GM18907 (cell line): ENCODE results near the gene MBD3L4.
"Not testable (repeated sequence)": the region's sequence is repeated elsewhere in the genome, so short reads cannot be mapped to it uniquely, and the experiment has no call there.

ENCODE experiments used
- ATAC-seq: cut with Tn5 transposase; IDR thresholded peaks from one replicate; pipeline ENCODE4 v1.9.1; 2021; ENCODE audit warnings: mild to moderate bottlenecking, moderate library complexity; ENCODE audit not compliant: unreplicated experiment

The MBD3L4 gene

DNA sequence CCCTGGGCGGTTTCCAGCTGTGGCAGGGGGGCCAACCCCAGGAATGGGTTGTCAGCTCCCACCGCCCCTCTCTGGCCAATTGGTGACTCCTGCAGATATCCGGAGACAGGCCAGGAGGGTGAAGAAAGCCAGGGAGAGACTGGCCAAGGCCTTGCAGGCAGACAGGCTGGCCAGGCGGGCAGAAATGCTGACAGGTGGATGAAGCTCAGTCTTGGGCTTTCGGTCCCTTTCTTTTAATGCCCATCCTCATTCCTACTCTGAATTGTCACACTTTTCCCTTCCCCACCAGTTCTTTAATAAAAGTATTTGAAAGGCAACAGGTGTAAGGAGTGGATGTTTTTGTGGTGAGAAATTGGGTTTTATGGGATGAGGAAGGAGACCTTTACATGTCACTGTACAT, 11.4 kb upstream of the MBD3L4 start:
- not testable (repeated sequence) for ATAC-seq

DNA sequence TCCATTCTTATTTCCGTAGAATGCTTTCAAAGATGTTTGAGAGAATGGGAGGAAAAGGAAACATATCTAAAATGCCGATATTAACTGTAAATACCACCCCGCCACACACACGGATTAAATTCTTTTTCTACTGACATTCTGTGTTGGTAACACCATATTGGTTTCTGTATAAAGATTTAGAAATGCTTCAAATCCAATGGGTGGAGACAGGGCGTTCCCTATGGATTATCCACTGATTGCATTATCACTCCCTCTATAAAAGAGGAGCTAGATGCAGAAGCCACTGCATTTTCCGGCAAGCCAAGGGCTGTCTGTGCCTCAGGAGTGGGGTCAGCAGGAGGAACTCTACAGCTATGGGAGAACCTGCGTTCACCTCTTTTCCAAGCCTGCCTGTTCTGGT, 9.0 kb upstream of the MBD3L4 start, which contains the start of gene MBD3L2:
Gene MBD3L2 (plus strand): TSS at position 301 of the 400 bp plus-strand sequence. CDS start 53 bp downstream, at position 354.
- ATAC-seq: not testable (repeated sequence)

DNA sequence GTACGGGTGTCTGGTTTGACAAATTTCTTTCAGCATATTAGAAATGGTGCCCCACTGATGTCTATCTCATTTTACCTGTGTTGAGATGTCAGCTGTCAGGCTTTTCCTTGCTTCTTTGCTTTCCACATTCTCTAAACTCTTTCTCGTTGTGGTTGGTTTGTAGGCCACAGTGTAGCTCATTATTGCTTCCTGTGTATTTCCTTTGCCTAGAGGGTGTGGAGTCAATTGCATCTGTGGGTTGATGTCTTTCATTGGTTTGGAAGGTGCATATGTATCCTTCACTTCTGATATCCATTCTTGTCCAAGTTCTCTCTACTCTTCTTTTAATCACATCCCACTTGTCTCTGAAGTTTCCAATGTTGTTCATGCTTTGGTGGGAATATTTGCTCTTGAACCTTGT, 1.6 kb upstream of the MBD3L4 start:
- ATAC-seq: not testable (repeated sequence)

DNA sequence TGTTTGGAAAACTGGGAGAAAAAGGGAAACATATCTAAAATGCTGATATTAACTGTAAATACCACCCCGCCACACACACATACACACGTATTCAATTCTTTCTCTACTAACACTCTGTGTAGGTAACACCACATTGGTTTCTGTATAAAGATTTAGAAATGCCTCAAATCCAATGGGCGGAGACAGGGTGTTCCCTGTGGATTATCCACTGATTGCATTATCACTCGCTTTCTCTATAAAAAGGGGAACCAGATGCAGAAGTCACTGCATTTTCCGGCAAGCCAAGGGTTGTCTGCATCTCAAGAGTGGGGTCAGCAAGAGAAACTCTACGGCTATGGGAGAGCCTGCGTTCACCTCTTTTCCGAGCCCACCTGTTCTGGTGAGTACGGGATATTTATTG, 9.7 kb downstream of the MBD3L4 start, which contains the start of gene MBD3L5:
Gene MBD3L5 (plus strand): TSS at position 301 of the 400 bp plus-strand sequence. CDS start 34 bp downstream, at position 335.
- not testable (repeated sequence) for ATAC-seq

DNA sequence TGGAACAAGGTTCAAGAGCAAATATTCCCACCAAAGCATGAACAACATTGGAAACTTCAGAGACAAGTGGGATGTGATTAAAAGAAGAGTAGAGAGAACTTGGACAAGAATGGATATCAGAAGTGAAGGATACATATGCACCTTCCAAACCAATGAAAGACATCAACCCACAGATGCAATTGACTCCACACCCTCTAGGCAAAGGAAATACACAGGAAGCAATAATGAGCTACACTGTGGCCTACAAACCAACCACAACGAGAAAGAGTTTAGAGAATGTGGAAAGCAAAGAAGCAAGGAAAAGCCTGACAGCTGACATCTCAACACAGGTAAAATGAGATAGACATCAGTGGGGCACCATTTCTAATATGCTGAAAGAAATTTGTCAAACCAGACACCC, 11.2 kb downstream of the MBD3L4 start:
- not testable (repeated sequence) for ATAC-seq

DNA sequence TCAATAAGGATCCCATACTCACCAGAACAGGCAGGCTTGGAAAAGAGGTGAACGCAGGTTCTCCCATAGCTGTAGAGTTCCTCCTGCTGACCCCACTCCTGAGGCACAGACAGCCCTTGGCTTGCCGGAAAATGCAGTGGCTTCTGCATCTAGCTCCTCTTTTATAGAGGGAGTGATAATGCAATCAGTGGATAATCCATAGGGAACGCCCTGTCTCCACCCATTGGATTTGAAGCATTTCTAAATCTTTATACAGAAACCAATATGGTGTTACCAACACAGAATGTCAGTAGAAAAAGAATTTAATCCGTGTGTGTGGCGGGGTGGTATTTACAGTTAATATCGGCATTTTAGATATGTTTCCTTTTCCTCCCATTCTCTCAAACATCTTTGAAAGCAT, 18.6 kb downstream of the MBD3L4 start, which contains the start of gene MBD3L2B:
Gene MBD3L2B (minus strand): TSS at position 101 of the 400 bp plus-strand sequence. CDS start 34 bp downstream, at position 67.
- not testable (repeated sequence) for ATAC-seq

DNA sequence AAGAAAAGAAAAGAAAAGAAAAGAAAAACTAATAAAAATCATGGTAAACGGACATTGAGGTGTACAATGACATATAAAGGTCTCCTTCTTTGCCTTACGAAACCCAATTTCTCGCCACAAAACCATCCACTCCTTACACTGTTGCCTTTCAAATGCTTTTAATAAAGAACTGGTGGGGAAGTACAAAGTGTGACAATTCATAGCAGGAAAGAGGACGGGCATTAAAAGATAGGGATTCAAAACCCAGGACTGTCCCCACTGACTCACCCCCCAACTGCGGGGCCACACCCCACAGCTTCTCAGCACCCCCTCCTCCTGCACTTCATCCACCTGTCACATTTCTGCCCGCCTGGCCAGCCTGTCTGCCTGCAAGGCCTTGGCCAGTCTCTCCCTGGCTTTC, 21.2 kb downstream of the MBD3L4 start:
- ATAC-seq: no peak

DNA sequence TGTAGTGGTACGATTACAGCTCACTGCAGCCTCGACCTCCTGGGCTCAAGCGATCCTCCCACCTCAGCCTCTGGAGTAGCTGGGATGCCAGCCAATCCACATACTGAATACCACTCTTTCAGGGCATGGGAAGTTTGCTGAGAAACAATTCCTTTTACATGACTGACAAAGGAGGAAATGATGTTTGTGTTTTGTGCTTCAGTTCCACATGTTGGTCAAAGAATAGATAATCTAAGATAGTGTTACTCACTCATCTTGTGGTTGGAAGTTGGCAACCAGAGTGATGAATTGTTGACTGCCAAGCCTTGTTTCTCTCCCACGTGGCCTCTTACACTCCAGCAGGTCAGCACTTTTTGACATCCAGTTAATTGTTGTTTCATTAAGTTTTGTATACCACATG, 26.3 kb downstream of the MBD3L4 start:
- ATAC-seq: no peak

DNA sequence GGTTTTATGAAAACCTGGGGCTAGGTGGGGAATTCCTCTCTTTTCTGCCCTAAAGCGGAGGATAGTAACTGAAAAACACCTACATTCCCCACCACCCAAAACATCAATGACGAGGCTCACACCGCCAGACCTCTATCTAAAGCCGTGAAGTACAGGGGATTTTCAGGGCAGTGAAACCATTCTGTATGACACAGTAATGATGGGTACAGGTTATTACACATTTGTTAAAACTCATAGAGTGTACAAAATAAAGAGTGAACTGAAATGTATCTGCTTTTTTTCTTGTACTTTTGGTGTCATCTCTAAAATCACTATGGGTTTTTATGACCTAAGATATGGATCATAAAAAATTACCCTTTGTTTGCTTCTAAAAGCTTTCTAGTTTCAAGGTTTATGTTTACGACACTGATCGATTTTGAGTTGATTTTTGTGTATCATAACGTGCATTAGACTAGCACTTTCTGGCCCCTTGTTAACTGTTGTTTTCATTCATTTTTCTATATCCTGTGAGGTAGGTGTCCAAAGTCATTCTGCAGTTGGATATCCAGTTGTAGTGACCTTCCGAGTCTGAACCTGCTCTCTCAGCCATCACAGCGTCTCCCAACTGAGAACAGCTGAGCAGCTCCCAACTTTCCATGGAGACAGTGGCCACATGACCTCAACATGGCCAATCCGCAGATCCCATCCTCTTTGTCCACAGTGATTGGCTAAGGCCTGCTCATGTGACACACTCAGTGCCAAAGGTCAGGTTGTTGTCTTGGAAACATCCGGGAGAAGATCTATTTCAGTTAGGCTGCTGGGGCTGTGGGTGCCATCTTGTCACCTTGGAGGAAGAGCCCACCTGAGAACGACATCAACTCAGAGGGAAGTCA, 29.0 kb downstream of the MBD3L4 start:
- no peak for ATAC-seq

DNA sequence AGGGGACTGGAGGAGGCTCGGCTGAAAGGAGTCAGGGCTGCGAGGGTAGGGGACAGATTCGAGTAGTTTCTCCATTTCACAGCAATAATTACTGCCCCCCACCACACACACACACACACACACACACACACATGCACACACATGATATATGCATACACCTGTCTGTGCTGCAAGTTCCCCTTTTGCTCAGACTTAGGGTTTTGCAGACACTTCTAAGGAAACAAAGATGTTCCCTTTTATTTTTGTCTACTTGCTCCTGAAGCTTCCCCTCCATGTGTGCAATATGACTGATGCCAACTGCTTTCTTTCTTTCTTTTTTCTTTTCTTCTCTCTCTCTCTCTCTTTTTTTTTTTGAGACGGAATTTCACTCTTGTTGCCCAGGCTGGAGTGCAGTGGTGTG, 32.1 kb downstream of the MBD3L4 start:
- ATAC-seq: no peak

DNA sequence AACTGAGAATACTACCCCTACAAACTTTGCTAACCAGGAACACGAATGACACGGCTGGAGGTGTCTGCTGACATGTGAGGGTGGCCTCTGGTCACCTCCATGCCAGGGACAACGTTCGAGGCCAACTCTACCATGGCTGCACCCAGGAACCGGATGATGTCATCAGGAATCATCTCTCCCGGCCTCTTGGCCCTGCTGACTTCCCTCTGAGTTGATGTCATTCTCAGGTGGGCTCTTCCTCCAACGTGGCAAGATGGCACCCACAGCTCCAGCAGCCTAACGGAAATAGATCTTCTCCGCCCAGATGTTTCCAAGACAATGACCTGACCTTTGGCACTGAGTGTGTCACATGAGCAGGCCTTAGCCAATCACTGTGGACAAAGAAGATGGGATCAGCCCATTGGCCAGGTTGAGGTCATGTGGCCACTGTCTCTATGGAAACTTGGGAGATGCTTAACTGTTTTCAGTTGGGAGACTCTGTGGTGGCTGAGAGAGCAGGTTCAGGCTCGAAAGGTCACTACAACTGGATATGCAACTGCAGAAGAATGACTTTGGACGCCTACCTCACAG, 33.8 kb downstream of the MBD3L4 start:
- ATAC-seq: no peak

DNA sequence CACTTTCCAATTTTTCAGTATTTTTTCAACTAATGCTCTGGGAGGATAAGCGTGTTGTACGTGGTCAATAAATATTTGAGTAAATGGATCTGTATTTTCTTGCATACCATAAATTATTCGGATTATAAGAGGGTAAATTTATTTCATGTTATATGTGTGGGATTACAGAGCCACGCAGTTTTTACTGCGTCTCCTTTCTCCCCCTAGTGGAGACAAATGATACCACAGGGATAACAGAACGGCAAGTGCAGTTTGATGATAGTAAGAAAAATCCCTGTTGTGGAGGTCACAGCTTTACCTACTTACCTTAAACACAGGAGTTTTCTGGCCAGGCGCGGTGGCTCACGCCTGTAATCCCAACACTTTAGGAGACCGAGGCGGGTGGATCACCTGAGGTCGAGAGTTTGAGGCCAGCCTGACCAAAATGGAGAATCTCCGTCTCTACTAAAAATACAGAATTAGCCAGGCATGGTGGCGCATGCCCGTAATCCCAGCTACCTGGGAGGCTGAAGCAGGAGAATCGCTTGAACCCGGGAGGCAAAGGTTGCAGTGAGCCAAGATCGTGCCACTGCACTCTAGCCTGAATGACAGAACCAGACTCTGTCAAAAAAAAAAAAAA, 35.6 kb downstream of the MBD3L4 start:
- ATAC-seq: no peak

DNA sequence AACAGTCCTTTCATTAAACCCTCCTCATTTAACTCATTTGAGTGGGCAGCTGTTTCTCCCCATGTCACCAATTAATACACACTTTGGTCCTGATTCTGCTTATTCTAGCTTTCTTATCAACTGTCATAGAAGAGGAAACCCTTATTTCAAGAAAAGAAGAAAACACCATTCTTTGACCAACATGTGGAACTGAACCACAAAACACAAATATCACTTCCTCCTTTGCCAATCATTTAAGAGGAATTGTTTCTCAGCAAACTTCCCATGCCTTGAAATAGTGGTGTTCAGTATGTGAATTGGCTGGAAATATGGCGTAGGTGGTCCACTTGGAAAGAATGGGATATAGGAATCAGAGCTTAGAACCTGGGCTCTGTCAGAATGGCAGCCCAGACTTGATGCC, 39.2 kb downstream of the MBD3L4 start:
- ATAC-seq: no peak

DNA sequence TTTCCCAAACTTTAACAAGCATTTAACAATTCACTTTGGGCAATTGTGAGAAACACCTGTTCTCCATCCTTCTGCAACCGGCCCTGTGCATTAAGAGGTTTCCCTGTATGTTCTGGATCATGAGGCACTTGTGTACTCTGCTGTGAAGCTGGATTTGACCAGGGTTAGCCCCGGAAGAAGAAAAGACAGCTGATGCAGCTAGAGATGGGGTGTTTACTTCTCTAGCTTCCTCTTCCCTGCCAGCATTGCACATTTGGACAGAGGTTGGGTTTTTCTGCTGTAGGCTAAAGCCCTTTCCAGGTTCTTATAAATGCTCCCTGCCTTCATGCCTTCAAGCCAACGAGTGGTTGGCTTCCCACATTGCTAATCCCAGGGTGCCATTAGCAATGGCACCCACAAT, 39.6 kb downstream of the MBD3L4 start:
- ATAC-seq: no peak

DNA sequence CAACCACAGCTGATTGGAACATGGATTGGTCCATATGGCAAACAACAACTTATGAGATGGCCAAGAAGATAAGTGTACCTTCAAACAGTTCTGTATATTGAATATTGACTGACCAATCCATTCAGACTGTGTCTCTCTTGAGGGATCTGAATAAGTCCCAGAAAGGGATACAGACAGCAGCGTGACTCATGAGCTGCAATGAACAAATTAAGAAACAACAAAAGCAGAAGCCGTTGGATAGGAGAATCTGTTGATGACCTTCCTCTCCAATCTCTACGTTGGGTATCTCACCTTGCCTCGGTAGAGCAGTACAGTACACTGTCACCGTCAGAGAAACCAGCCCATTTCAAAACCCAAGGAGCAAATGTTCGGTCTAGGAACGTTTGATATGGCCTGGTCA, 40.0 kb downstream of the MBD3L4 start:
- no peak for ATAC-seq

DNA sequence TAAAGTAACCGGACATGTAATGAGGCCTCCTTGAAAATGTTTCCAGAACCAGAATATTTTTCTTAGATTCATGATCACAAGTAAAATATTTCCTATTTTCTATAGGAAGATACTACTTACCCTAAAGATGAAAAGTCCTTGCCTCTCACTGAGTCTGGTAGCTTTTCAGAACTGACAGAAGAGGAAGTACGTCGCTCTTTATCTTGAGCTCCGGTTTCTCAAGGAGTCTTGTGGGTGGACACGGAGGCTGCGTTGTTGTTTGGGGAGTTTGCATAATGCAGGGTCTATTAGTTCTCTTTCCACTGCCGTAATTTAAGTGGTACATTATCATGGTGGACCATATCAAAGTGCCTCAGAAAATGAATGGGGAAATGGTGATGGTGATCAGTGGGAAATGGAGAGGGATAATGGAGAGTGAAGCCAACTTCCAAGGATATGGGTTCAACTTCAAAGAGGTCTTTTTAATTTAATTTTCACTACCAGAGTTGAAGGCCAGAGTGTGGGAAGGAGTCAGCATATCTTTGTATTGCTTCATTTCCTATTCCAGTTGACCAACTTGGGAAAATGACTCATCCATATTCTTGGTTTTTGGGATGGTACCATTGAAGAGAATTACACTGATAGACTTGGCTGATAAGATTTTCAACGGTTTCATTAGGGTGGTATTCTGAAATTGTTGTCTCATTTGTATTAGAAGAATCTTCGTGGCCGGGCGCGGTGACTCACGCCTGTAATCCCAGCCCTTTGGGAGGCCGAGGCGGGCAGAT, 42.1 kb downstream of the MBD3L4 start:
- no peak for ATAC-seq

DNA sequence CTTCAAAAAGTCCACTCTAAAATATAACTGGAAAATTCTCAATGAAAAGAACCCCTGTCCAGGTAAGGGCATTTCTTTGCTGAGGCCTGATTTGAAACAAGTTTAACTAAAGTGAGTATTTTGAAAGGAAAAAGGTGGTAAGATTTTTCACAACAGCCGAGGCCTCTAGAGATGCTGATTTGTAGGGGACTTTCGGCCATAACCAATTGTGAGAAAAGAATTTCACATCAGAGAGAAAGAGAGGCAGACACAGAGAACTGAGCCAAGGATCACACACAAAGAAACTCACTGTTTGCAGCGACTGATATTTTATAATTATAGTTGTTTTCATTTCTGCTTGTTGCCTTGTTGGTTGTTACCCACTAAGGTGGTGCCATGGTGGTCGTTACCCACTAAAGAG, 43.2 kb downstream of the MBD3L4 start:
- no peak for ATAC-seq

DNA sequence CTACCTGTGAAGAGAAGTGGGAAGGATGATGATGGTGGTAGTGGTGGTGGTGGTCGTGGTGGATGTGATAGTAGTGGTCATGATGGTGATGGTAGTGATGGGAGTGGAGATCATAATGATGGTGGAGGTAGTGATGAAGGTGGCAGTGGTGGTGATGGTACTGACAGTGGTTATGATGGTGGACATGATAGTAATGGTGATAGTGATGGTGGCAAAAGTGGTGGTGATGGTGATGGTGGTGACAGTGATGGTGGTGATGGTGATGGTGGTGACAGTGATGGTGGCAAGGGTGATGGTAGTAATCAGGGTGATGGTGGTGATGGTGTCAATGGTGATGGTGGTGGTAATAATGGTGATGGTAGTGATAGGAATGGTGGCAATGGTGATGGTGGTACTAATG, 44.9 kb downstream of the MBD3L4 start:
- no peak for ATAC-seq

DNA sequence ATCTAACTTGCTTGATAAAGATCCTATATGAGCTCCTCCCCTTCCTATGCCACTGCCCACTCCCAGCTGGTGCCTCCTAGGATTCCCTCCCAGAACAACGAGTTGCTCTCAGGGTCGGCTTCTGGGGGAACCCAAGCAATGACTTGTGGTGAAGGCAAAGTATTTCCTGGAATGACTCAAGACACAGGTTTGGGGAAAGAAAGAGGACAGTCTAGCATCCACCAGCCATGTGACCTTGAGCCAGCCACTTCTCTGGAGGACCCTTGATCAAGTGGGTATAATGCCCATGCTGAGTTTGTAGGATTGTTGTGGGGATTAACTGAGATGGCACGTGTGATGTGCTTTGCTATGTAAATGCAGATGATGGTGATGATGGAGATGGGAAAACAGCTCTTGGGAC, 51.7 kb downstream of the MBD3L4 start:
- ATAC-seq: no peak

DNA sequence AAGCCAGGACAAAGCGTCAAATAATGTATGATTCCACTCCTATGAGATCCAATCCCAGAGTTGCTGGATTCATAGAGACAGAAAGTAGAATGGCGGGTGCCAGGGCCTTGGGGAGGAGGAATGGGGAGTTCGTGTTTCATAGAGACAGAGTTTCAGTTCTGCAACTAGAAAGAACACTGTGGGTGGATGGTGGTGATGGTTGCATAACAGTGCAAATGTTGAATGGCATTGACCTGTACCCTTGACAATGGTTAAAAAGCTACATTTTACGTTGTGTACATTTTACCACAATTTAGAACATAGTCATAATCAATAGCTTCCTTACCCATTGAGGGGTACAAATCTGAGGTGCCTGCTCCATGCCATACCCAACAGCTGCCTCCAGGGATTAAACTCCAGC, 52.1 kb downstream of the MBD3L4 start:
- ATAC-seq: no peak
